HS-5 (cell line): ENCODE measurements around the gene CENPM.

Source experiments
- DNase-seq: peaks from one replicate; pipeline ENCODE4 v3.0.0-alpha.2; 2012; ENCODE audit warnings: low read depth

CENPM gene

DNA sequence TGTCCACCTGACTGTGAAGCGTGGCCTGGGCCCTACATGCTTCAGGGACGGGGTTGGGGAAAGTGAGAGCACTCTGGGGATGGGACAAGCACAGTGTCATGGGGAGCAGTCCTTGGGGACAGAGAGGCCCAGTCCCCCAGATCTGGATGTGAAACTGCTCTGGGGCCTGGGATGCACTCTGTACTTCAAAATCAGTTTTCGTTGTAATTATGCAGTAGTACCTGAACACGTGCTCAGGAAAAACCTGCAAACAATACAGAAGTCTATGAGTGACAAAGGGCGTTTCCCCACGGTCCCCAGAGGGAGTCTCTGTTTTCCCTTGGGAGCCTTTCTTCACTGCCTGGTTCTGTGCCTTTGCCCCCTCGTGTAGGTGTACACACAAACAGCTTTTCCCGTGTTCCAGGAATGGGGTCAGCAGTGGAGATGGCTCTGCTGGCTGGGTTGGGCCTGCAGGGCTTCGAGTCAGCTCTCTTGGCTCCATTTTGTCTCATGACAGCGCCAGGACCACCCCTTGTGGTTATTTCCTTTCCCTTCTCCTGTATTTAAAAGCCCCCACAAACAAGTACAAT lies 15.2 kb downstream of the CENPM start:
- DNase-seq = no peak

DNA sequence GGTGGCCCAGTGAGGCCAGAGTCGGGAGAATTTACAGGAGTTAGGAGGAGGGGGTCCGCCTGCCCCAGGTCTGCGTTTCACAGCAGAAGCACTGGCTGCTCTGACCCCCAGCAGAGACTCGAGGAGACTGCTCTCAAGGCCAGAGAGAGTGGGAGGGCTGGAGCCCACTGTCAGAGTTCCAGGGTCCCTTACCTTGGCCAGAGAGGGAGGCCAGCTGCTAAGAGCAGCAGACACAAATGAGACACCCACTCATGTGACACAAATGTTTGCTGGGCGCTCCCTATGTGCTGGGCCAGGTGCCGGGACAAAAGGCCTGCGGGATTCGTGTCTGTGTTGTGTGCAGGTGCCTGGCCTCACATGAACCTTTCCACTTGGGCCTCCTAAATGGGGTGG lies 17.5 kb downstream of the CENPM start:
- no peak for DNase-seq

DNA sequence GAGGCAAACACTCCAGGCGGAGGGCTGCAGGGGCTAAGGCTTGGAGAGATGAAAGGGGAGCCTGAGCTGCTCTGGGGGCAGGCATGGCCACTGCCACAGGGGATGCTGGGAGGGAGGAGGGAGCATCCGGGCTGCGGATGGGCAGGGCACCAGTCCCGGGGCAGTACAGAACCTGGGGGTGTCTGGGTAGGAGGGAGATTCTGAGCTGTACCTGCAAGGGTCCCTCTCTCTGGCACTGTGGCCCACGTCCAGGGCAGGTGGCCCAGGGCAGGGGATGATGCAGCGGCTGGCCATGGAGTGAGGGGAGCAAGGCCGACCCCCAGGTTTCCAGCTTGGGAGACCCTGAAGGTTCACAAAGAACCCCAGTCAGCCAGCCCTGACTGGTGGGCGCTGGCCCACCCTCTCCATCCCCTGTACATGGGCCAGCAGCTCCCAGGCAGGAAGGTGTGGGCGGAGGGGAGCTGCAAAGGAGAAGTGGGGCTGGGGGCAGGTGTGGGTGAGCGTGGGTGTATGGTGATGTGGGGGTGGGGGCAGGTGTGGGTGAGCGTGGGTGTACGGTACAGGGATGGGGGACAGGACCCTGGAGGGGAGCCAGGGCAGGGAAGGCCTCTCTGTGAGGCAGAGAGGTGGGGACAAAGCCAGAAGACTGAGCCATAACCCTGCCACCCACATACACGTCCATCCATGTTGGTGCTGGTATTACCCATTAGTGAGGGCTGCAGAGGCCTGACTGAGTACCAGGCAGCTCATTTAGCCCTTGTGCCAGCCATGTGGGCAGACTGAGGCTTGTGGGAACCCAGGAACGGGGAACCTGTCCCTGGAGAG lies 18.1 kb downstream of the CENPM start:
- no peak for DNase-seq

DNA sequence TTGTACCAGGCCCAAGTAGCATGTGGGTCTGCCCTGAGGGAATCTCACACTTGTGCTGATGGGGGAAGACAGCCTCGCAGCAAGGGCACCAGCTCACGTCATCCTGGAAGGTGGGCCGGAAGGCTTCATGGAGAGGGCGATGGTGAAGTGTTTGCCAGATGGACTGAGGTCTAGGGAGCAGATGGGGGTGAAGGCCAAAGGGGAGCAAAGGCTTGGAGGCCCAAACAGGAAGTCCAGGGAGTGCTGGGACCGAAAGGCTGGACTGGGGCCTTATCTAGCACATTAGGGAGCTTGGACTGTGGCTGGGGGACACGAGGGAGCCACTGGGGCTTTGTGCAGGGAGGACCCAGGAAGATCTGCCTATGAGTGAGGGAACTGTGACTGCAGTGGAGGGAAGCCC lies 19.1 kb downstream of the CENPM start:
- DNase-seq = no peak

DNA sequence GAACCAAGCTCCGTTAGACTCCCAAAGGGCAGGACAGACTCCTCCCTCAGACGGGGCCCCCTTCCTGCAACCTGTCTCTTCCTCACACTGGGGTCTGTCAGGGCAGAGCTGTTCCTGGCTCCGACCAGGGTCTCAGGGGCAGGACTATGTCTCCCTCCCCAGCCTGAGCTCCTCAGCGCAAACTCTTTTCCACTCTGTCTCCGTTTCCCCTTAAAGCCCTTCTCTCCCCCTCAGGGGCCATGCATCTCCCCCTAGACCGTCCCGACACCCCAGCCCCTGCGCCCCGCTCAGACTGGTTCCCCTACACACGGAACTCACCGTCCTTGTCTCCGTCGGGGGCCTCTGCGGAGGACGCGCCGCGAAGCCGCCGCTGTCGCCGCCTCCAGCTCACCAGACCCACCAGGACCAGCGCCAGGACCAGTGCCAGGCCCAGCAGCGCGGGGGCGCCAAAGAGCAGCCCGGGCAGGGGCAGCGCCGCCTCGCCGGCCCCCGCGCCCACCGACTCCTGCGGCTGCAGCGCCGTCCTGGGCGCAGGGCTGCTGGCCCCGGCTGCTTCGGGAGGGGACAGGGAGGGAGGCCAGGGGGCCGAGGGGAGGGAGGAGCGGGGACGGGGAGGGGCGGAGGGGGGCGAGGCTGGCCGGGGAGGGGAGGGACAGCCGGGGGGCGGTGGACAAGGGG lies 21.0 kb downstream of the CENPM start:
- no peak for DNase-seq

DNA sequence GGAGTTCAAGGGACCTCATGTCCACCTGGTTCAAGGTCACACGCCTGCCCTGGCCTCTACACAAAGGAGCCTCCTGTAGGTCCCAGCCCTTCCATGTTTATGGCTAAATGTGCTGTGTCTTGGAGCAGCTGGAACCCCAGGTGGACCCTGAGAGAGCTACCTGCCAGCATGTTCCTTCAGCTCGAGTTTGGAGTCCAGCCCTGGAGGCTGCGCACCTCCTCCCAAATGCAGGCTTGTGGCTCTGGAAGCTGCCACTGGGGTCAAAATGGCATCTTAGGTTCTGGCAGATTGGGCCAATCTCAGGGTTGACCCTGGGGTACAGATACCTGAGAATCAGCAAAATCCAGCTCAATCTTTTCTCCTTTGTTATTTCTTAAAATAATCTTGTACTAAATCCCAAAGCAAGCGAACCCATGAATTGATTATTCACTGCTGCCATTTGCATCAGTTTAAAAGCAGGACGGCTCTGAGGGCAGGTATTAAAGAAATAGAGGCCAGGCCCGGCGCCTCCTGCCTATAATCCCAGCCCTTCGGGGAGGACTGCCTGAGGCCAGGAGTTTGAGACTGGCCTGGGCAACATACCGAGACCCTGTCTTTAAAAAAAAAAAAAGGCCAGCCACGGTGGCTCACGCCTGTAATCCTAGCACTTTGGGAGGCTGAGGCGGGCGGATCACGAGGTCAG lies 23.2 kb downstream of the CENPM start:
- DNase-seq = no peak

DNA sequence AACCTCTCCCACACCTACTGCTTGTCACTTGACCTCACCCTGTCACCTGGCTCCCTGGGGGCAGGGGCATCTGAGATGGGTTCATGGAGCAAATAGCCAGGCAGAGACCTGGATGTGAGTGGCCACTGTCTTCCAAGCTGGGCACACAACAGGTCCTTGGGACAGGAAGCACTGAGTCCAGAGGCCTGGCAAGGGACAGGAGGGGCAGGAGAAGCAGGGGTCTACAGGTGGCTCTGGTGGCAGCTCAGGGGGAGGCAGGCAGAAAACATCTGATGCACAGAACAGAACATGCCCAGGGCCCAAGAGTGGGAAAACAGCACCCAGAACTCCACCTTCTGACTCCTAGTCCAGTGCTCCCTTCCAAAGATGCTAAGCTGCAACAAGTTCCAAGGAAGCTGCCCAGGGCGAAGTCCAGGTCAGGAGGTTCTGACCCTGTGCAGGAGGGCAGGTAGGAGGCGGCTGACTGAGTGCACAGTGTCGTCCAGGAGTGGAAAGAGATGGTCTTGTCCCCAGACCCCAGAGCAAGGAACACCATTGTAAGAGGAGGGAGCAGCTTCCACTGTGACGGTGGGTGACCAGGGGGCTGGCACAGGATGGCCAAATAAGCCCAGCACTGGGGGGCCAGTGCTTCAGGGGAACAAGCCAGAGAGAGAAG lies 23.9 kb downstream of the CENPM start:
- DNase-seq = no peak

DNA sequence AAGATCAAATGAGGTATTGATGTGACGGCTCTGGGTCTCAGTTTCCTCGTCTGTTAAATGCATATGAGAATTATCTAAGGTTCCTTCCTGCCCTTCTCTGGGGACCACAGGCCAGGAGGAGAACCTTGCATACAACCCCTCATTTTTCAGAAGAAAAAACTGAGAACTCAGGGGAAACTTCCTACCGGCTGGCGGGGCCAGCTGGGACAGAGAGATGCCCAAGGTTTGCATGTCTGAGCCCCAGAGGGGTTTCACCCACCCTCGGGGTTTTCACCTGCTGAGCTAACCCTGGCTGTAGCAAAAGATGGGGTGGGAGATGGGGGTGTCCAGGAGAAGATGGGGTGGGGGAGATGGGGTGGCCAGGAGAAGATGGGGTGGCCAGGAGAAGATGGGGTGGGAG lies 24.6 kb downstream of the CENPM start:
- DNase-seq = no peak

DNA sequence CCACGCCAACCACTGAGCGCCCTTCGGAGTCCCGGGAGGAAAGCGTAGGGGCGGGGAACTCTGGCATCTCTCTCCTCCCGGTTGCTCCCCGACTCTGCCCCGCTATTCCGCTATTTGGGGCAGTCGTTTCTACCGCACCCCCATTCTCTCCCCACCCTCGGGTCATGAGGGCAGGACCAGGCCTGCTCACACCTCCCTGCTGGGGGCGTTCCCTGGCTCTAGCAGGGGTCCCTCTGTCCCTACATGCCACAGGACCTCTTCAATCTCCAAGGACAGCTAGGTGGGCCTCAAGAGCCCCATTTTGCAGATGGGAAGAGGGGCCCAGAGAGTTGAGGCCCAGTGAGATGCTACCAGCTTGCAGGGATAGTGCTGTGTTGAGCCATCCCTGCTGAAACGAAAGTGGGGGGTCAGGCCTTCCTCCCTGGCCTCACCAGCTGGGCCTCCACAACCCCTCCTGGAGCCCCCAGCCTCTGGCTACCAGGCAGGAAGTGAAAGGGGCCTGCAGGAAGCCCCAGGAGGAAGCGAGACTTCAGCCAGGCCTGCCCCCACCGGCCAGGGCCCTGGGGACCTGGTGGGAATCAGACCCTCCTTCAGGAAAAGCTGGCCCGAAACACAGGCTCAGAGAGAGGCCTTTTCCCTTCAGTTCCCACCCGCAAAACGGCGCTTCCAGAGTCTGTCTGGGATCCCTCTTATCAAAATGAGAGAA lies 26.5 kb downstream of the CENPM start:
- DNase-seq = no peak

DNA sequence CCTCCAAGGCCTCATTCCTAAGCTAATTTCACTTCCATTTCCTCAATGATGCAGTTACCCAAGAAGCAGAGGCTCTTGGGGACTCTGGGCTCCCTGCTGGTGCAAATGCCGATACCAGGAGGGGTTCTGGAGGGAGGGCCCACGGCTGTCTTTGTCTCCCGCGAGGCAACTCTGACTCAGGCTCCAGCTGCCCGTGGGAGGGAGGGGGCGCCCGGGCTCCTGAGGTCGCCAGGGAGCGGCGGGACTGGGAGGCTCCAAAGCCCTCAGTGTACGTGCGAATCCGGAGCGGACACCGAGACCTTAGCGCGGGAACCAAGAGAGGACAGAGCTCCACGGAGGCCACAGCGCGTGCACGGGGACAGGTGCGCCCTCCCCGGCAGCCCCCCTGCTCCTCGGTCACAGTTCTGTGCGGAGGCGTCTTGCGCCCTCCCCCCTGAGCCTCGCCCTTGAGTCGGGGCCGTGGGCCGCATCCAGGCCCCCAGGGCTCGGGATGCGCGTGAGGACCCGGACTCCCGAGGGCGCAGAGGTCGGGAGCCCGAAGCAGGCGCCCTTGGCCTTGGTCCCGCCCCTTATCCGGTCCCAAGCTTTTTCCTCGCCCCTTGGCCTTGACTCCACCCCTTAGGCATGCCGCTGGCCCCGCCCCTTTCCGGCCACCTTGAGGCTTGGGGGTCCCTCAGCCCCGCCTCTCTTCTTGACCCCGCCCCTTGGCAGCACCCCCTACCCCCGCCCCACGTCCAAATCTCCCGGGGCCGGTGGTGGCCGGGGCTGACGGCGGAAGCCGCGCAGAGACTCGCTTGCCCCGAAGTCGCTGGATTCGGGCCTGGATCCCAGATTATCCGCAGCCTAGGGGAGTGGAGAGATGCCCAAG lies 27.4 kb downstream of the CENPM start:
- no peak for DNase-seq

DNA sequence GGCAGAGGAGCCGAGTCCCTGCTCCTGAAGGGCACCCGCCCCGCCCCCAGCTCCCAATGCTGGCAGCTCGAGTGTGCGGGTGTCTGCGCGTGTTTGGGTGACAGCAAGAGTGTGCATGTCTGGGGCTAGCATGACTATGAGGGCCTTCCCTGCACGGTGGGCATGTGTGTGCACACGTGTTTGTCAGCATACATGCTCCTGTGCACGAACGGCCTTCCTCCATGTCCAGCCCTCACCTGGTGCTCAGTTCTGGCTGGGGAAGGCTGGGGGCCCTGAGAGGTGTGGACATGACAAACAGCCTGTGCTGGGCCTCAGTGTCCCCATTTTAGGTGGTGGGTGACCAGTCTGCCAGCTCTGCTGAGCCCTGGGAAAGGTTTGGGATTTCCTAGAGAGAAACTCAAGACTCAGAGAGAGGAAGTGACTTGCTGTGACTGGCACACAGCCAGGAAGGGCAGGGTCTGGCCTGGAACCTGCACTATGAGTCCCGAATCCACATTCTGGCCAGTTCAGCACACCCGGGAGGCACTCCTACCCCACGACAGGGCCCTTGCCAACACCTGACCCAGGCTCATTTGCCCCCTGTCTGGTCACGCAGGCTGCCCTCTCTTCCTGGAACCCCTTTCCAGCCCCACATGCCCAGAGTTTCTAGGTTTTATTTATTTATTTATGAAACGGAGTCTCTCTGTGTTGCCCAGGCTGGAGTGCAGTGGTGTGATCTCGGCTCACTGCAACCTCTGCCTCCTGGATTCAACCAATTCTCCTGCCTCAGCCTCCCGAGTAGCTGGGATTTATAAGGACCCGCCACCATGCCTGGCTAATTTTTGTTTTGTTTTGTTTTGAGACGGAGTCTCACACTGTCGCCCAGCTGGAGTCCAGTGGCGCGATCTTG lies 28.8 kb downstream of the CENPM start:
- peak; percentile 13 for DNase-seq

DNA sequence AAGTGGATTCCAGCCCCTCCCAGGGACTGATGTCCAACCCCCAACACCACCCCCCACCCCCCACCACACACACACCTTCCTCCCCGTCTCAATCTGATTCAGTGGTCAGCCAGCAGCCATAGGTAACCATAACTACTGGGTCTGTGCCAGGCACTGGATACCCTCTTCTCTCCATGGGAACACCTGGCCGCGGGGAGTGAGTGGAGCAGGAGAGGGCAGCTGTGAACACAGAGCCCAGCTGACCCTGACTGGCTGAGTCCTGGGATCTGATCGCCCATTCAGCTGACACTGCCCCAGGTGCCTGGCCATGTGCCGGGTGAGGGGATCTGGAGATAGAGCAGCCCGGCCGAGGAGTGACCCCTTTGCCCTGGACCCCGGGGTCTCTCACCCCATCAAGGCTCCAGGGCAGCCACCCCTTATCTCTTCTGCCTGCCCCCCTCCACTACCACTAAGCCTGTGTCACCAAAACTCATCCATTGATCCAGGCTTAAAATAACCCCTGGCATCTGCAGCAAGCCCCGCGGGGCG lies 29.5 kb downstream of the CENPM start:
- no peak for DNase-seq

DNA sequence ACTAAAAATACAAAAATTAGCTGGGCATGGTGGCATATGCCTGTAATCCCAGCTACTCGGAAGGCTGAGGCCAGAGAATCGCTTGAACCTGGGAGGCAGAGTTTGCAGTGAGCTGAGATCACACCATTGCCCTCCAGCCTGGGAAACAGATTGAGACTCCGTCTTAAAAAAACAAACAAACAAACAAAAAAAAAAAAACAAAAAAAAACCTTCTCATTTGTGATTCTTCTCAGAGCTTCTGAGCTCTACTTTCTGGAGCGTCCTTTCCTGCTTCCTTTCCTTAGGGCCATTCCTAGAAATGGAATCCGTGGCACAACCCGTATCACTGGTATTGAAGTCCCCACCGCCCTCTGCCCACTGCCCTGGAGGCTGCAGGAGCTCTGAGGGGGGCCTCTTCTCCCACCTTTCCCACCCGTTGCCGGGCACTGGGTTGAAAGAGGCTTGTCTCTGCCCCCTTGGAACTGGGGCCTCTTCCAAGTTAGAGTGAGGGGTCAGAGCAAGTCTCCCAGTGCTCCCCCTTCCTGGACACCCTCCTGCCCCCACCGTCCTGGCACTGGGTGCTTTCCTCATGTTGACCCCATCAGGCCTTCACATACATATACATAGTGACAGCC lies 30.1 kb downstream of the CENPM start:
- no peak for DNase-seq

DNA sequence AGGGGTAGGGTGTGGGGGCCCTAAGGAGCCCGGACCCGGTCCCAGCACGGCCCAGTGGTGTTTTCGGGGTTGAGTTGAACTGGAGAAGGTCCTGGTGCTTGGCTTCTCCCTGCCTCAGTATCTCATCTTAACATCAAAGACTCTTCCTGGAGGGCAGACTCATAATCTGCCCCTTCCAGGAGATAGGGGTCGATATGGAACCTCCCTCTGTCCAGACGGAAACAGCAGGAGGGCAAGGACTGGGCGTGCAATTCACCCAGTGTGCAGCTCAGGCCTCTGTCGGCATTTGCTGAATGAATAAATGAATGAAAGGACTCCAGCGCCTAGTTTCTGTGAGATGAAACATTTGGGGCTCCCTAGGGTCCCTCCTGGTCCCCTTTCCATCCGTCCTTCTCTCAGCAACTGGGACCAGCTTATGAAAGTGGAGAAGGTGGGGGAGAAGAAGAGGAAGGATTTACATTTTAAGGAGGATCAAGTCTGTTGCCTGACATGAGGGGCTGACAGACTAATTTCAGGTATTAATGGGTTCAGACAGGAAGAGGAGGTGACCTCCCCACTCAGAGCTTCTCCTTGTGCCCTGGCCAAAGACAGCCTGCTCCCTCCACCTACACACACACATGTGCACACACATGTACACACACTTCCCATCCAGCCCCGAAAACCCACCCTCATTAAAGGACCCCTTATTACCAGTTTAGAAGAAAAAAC lies 31.0 kb downstream of the CENPM start:
- DNase-seq = no peak

DNA sequence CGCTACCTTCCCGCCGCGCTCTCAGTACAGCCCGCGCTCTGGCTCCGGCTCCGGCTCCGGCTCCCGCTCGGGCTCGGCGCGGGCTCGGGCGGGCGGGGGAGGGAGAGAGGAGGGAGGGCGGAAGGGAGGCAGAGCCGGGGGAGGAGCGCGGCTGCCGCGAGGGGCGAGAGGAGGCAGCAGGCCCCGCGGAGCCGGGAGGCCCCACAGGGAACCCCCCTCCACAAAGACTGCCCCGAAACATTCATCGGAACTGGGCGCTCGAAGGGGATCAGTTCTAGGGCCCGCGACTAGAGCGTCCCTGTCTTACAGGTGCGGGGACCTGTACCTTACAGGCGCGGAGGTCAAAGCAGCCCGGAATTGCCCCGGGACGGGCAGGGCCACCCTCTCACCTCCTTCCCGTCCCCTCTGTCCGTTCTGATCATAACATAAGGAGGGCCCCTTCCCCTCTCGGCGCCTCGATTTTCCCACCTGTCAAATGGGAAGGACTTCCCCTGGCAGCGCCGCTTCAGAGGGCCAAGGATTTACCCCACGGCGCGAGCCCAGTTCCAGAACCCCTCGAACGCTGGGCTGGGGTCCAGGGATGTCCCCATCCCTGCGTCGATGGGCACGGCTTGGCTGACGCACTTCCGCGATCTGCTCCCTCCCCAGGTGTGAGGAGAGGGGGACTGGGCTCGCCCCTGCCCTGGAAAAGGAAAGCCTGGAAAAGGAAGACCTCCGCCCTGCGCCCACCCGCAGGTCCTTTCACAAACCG lies 31.7 kb downstream of the CENPM start, which contains the start of gene SHISA8:
TSS of gene SHISA8 (minus strand) at position 40 of the 751 bp plus-strand sequence. CDS start 407 bp downstream, outside the sequence.
- DNase-seq = no peak

DNA sequence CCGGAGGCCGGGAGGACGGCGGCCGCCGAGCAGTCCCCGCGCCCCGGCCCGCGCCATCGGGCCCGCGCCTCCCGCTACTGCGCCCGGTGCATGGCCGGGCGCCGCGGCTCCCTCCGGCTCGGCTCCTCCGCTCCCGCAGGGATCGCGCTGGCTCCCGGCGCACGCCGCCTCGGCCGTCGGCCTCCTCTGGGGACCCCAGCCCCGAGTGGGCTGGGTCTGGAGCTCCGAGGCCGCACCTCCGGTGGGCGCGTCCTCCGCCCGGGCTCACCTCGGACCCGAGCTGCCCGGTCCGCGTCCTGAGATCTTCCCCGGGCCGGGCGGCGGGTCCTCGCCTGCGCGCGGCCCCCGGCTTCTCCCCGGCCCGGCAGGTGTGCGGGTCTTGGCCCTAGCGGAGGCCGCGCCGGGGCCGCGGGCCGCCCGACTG lies 32.3 kb downstream of the CENPM start:
- DNase-seq = no peak

DNA sequence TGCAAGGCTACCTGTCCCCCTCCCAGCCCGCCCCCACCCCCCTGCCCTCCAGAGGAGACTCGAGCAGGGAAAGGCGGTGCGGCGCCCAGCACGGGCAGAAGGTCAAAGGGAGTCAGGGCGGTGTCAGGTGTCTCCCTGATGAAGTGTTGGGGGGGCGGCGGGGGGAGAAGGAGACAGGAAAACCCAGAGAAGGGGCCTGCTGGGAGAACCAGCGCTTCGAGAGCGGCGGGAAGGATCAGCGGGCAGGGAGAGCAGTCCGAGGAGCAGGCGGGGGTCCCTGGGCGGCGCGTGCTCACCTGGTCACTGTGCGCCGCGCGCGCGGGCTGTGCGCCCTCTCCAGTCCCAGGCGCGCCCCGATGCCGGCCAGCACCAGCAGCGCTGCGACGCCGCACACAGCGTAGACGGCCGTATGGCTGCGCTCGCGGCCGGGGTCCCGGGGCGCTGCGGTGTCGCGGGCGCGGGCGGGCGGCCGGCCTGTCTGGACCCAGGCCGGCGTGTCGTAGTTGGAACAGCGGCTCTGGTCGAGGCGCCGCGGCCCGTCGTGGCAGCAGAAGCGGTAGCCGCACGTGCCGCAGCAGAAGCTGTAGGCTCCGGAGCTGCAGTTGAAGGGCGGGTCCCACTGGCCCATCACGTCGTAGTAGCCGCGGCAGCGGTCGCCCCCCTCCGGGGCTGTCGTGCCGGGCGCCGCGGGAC lies 33.0 kb downstream of the CENPM start:
- DNase-seq = no peak
